Endothelial cell of umbilical vein (primary cell): ENCODE measurements around the gene BABAM1. TPM values are rescaled to one million over a fixed set of nuclear protein-coding genes. Genes with fewer than 3 reads are reported as not detected.

Source experiments
- BruUV-seq: library from RNA; stranded (reverse); fragments of 400-500 nt; replicated peaks from 2 replicates; lab custom pipeline; 2021; lab: Mats Ljungman, UMichigan
- CTCF ChIA-PET: fragments of 300-600, 350-600 bp; sonication (Branson Sonifier 250); formaldehyde crosslinking; loops from one replicate; lab custom pipeline; 2021; ENCODE audit warnings: antibody characterized with exemption, inconsistent platforms; lab: Charles Lee
- POLR2A ChIA-PET: fragments of 300-600, 350-600 bp; sonication (Branson Sonifier 250); formaldehyde crosslinking; loops from one replicate; lab custom pipeline; 2021; ENCODE audit warnings: antibody characterized with exemption, inconsistent platforms; lab: Charles Lee
- DNase-seq: peaks from one replicate; pipeline ENCODE4 v3.0.0-alpha.2; 2011; ENCODE audit warnings: low read depth, low spot score
- FAIRE-seq: peaks from 2 replicates; lab custom pipeline; 2011; peaks lifted over from hg19 to GRCh38; lab: Jason Lieb, UNC
- H2AFZ ChIP-seq: 2 replicates; pipeline ENCODE4 v1.6.0; 2012; ENCODE audit warnings: low read depth, low read length, control low read depth, inconsistent platforms
- H3K27ac ChIP-seq: 2 replicates; pipeline ENCODE4 v1.5.1; 2011; ENCODE audit warnings: low read depth, mild to moderate bottlenecking, control low read depth, low read length, moderate library complexity; ENCODE audit not compliant: insufficient read depth
- H3K27me3 ChIP-seq, 2 experiments: 2 replicates each; pipeline versions ENCODE4 v1.6.0 to v1.6.1; 2011; ENCODE audit warnings: low read length in 2 of 2, mixed read lengths in 1 of 2; ENCODE audit not compliant: control insufficient read depth in 2 of 2, insufficient read depth in 2 of 2
- H3K36me3 ChIP-seq, 2 experiments: 2 replicates in 1 of 2; 3 replicates in 1 of 2; pipeline ENCODE4 v1.5.1; 2011; ENCODE audit warnings: low read length in 2 of 2, mild to moderate bottlenecking in 1 of 2, moderate library complexity in 1 of 2; ENCODE audit not compliant: control insufficient read depth in 2 of 2, insufficient read depth in 2 of 2; ENCODE audit errors: extremely low read depth in 1 of 2
- H3K4me1 ChIP-seq: 3 replicates; pipeline ENCODE4 v1.5.1; 2011; ENCODE audit warnings: mild to moderate bottlenecking, low read length; ENCODE audit not compliant: control insufficient read depth, insufficient read depth; ENCODE audit errors: extremely low read depth
- H3K4me2 ChIP-seq: 2 replicates; pipeline ENCODE4 v1.6.1; 2011; ENCODE audit warnings: low read length, control low read depth, mixed read lengths; ENCODE audit not compliant: insufficient read depth
- H3K4me3 ChIP-seq, 3 experiments: fragments of 200-600 bp in 1 of 3; sonication (generic), shearing (Covaris generic) in 1 of 3; replicated peaks in 1 of 3; 2 replicates each; pipeline ENCODE4 v1.5.1; 2011 to 2016; ENCODE audit warnings: control low read depth in 3 of 3, low read length in 3 of 3, mild to moderate bottlenecking in 2 of 3, inconsistent platforms in 1 of 3, low read depth in 1 of 3, moderate library complexity in 1 of 3; ENCODE audit not compliant: insufficient read depth in 1 of 3
- H3K79me2 ChIP-seq: 2 replicates; pipeline ENCODE4 v1.6.0; 2012; ENCODE audit warnings: low read length, inconsistent platforms; ENCODE audit not compliant: control insufficient read depth, insufficient read depth
- H3K9ac ChIP-seq: replicated peaks from 2 replicates; pipeline ENCODE3; 2011; ENCODE audit warnings: low read length, control low read depth; ENCODE audit not compliant: insufficient read depth; ENCODE audit errors: extremely low read depth
- H3K9me1 ChIP-seq: replicated peaks from 3 replicates; pipeline ENCODE4 v1.6.0; 2011; ENCODE audit warnings: mild to moderate bottlenecking, low read length; ENCODE audit not compliant: control insufficient read depth, insufficient read depth; ENCODE audit errors: extremely low read depth
- H3K9me3 ChIP-seq: replicated peaks from 2 replicates; pipeline ENCODE4 v1.5.1; 2012; ENCODE audit warnings: low read length, inconsistent platforms; ENCODE audit not compliant: control insufficient read depth, insufficient read depth
- H4K20me1 ChIP-seq: replicated peaks from 2 replicates; pipeline ENCODE3; 2011; ENCODE audit warnings: mild to moderate bottlenecking, low read length; ENCODE audit not compliant: control insufficient read depth, insufficient read depth; ENCODE audit errors: extremely low read depth
- CTCF ChIP-seq, 2 donors: IDR thresholded peaks; 1 replicate in 1 of 2; 2 replicates in 1 of 2; pipeline ENCODE4 v1.5.1; 2011; ENCODE audit warnings: low read length in 2 of 2, mild to moderate bottlenecking in 2 of 2, moderate library complexity in 2 of 2, control low read depth in 1 of 2, inconsistent platforms in 1 of 2, low read depth in 1 of 2; ENCODE audit not compliant: insufficient read depth in 1 of 2; ENCODE audit errors: extremely low read depth in 1 of 2
- EZH2 ChIP-seq: IDR thresholded peaks from 2 replicates; pipeline ENCODE4 v1.6.1; 2012; ENCODE audit warnings: borderline replicate concordance, low read depth, mild to moderate bottlenecking, moderate library complexity, low read length, inconsistent platforms; ENCODE audit not compliant: severe bottlenecking
- FOS ChIP-seq: IDR thresholded peaks from 2 replicates; pipeline ENCODE4 v1.6.1; 2011; ENCODE audit warnings: mild to moderate bottlenecking, low read length, moderate library complexity, borderline replicate concordance; ENCODE audit not compliant: insufficient read depth
- GATA2 ChIP-seq: IDR thresholded peaks from 2 replicates; pipeline ENCODE4 v1.7.0; 2011; ENCODE audit warnings: low read depth, mild to moderate bottlenecking, moderate library complexity, mixed read lengths, low read length; ENCODE audit not compliant: insufficient read length, insufficient read depth
- JUN ChIP-seq: IDR thresholded peaks from 2 replicates; pipeline ENCODE4 v1.6.1; 2011; ENCODE audit warnings: borderline replicate concordance, low read depth; ENCODE audit not compliant: insufficient read length, insufficient read depth
- MAX ChIP-seq: IDR thresholded peaks from 2 replicates; pipeline ENCODE4 v1.6.1; 2011; ENCODE audit not compliant: insufficient read depth, insufficient read length
- MYC ChIP-seq: IDR thresholded peaks from one replicate; pipeline ENCODE4 v1.6.1; 2011; ENCODE audit warnings: mild to moderate bottlenecking, low read depth, low read length
- POLR2A ChIP-seq: IDR thresholded peaks from 2 replicates; pipeline ENCODE4 v1.6.1; 2012; ENCODE audit warnings: low read depth, mild to moderate bottlenecking, control low read depth, low read length
- POLR2AphosphoS5 ChIP-seq: IDR thresholded peaks from 2 replicates; pipeline ENCODE4 v1.6.1; 2012; ENCODE audit warnings: low read depth, mild to moderate bottlenecking, control low read depth, low read length, moderate library complexity; ENCODE audit not compliant: insufficient read depth
- dilution Hi-C: fragments of 300-500 bp; cut with MboI; formaldehyde crosslinking; loops from one replicate; pipeline ENCODE4 v1.15.0; 2019; ENCODE audit warnings: low sequenced_read_pairs; ENCODE audit not compliant: extremely low pct_ligation_motif_present
- intact Hi-C: fragments of 100-400 bp; cut with micrococcal nuclease; formaldehyde crosslinking; loops from one replicate; pipeline ENCODE4 v1.10.0; 2022
- polyA plus RNA-seq, 4 experiments: library from polyadenylated mRNA; depleted of rRNA in 3 of 4; stranded (reverse) in 3 of 4; unstranded in 1 of 4; fragments of >200 nt; gene quantifications; 2 replicates each; pipeline versions ENCODE4 v1.2.1 to v1.2.3, GENCODE V29; 2011 to 2012; ENCODE audit warnings: missing spikeins in 1 of 4
- total RNA-seq: library from RNA; stranded (reverse); gene quantifications from 2 replicates; pipeline ENCODE4 v1.2.3, GENCODE V29; 2021

Gene BABAM1
- total and polyA plus RNA-seq, 2 donors (not counting 3 experiments of a cell fraction or from before 2014, with no cell fraction given) = 118 to 140 TPM

GRCh38 chr19:17248011-17248776, 19.0 kb upstream of the BABAM1 start:
- no peak for FAIRE-seq

More at GRCh38 chr19:17248011-17248776, 19.0 kb upstream of the BABAM1 start:
- DNase-seq = no peak
- no peaks in the 10 kb centered on the region for H3K9me3 ChIP-seq
- H3K9me1 ChIP-seq = no peaks in the 10 kb centered on the region
- H3K79me2 ChIP-seq = peaks cover 19% of the 10 kb centered on the region
- no peak overlapping the region for H3K27ac ChIP-seq
- H3K36me3 ChIP-seq = peaks cover 0 to 15% of the 10 kb centered on the region in 2 experiments
- no peak overlapping the region for H3K9ac ChIP-seq
- ChIA-PET POLR2A (no interaction called here), CTCF (interaction anchor here (0.6 to 4.4 kb wide), 3 partner anchors 12 to 519 kb away, joined by 3 to 28 read pairs (median 5); no protein-coding TSS in a partner anchor)
- no TSS peak for BruUV-seq
- H3K4me3 ChIP-seq = no peak overlapping the region
- peaks cover 28% of the 10 kb centered on the region for H3K4me1 ChIP-seq
- no peaks in the 10 kb centered on the region for H3K27me3 ChIP-seq
- TF ChIP-seq MAX (no peak), FOS (no peak), POLR2A (no peak), POLR2AphosphoS5 (no peak), MYC (no peak), CTCF (IDR thresholded peaks at IDR 0.05; ENCODE audit: extremely low read depth in 1 of 2, insufficient read depth in 1 of 2, low read depth in 1 of 2, low read length in 2 of 2) (no peak), GATA2 (no peak), EZH2 (no peak), JUN (no peak)
- dilution Hi-C loops (no loop called here), intact Hi-C loops (no loop called here)
- no peak overlapping the region for H3K4me2 ChIP-seq
- H4K20me1 ChIP-seq = no peaks in the 10 kb centered on the region
- H2AFZ ChIP-seq = no peak overlapping the region
